ENCODE measurements around the gene CAPN11.

CAPN11 gene

GRCh38 chr6:44166591-44167184 is 8.1 kb downstream of the CAPN11 start:
- H3K36me3 ChIP-seq (ENCODE audit: control insufficient read depth, insufficient read depth, low read length): no peaks in the 10 kb centered on the region
- H3K27me3 ChIP-seq (ENCODE audit: control insufficient read depth, insufficient read depth, low read length): no peaks in the 10 kb centered on the region
- no peak overlapping the region for H3K4me2 ChIP-seq (ENCODE audit: low read length)
- H3K9ac ChIP-seq: no peak overlapping the region
- H3K4me3 ChIP-seq (ENCODE audit: low read depth, low read length): no peak overlapping the region
- H3K27ac ChIP-seq: no peak overlapping the region
- no peak overlapping the region for H2AFZ ChIP-seq
- H3K79me2 ChIP-seq: no peaks in the 10 kb centered on the region
- no peaks in the 10 kb centered on the region for H3K4me1 ChIP-seq
- no peak for TF ChIP-seq CTCF (IDR thresholded peaks at IDR 0.05)
- no peaks in the 10 kb centered on the region for H3K9me3 ChIP-seq (ENCODE audit: control insufficient read depth, low read length)

- no peaks in the 10 kb centered on the region for H3K4me1 ChIP-seq
- no peak overlapping the region for H3K4me2 ChIP-seq (ENCODE audit: low read length)
- H3K27ac ChIP-seq: no peak overlapping the region
- no peaks in the 10 kb centered on the region for H3K79me2 ChIP-seq
- TF ChIP-seq CTCF (IDR thresholded peaks at IDR 0.05): no peak
- no peak overlapping the region for H3K9ac ChIP-seq
- no peaks in the 10 kb centered on the region for H3K9me3 ChIP-seq (ENCODE audit: control insufficient read depth, low read length)
- no peak overlapping the region for H3K4me3 ChIP-seq (ENCODE audit: low read depth, low read length)
- H3K27me3 ChIP-seq (ENCODE audit: control insufficient read depth, insufficient read depth, low read length): no peaks in the 10 kb centered on the region
- no peak overlapping the region for H2AFZ ChIP-seq
- no peaks in the 10 kb centered on the region for H3K36me3 ChIP-seq (ENCODE audit: control insufficient read depth, insufficient read depth, low read length)
These were observed 8.9 kb downstream of the CAPN11 start for GRCh38 chr6:44167567-44167966.

GRCh38 chr6:44169154-44169553 is 10.5 kb downstream of the CAPN11 start:
- no peak overlapping the region for H3K4me2 ChIP-seq (ENCODE audit: low read length)
- no peaks in the 10 kb centered on the region for H3K36me3 ChIP-seq (ENCODE audit: control insufficient read depth, insufficient read depth, low read length)
- no peaks in the 10 kb centered on the region for H3K4me1 ChIP-seq
- no peak overlapping the region for H3K27ac ChIP-seq
- H3K27me3 ChIP-seq (ENCODE audit: control insufficient read depth, insufficient read depth, low read length): no peaks in the 10 kb centered on the region
- H2AFZ ChIP-seq: no peak overlapping the region
- no peak for TF ChIP-seq CTCF (IDR thresholded peaks at IDR 0.05)
- no peaks in the 10 kb centered on the region for H3K9me3 ChIP-seq (ENCODE audit: control insufficient read depth, low read length)
- no peaks in the 10 kb centered on the region for H3K79me2 ChIP-seq
- H3K4me3 ChIP-seq (ENCODE audit: low read depth, low read length): no peak overlapping the region
- H3K9ac ChIP-seq: no peak overlapping the region

- Histone ChIP-seq H3K36me3 (ENCODE audit: control insufficient read depth, insufficient read depth, low read length) (no peaks in the 10 kb centered on the region), H3K27me3 (ENCODE audit: control insufficient read depth, insufficient read depth, low read length) (no peaks in the 10 kb centered on the region), H3K27ac (no peak overlapping the region), H3K9ac (no peak overlapping the region), H3K79me2 (no peaks in the 10 kb centered on the region), H3K9me3 (ENCODE audit: control insufficient read depth, low read length) (no peaks in the 10 kb centered on the region), H3K4me3 (ENCODE audit: low read depth, low read length) (no peak overlapping the region), H3K4me1 (no peaks in the 10 kb centered on the region), H2AFZ (no peak overlapping the region), H3K4me2 (ENCODE audit: low read length) (no peak overlapping the region)
- no peak for TF ChIP-seq CTCF (IDR thresholded peaks at IDR 0.05)
These were observed 11.4 kb downstream of the CAPN11 start for GRCh38 chr6:44169886-44170570.

Measured in parathyroid adenoma (tissue), 2 donors.